ENCODE results near the gene CDH4.

DNA sequence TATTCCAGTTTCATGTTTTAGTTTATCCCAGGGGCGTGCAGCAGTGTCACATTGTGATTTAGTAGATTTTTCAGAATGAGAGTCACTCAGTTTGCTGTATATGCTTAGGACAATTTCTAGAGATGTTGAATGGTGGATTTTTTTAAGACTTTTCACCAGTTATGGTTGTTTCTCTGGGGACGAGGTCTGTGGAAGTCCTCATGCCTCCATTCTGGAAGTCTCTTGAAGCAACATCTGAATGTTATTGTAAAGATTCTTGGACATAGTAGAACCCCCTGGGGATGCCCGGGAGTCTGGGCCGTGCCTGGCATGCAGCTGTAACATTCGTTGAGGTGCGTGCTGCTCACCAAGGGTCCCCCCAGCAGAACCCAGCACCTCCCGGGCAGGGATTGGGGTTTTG, 341.5 kb downstream of the CDH4 start:
- TF ChIP-seq, protein P1, sequence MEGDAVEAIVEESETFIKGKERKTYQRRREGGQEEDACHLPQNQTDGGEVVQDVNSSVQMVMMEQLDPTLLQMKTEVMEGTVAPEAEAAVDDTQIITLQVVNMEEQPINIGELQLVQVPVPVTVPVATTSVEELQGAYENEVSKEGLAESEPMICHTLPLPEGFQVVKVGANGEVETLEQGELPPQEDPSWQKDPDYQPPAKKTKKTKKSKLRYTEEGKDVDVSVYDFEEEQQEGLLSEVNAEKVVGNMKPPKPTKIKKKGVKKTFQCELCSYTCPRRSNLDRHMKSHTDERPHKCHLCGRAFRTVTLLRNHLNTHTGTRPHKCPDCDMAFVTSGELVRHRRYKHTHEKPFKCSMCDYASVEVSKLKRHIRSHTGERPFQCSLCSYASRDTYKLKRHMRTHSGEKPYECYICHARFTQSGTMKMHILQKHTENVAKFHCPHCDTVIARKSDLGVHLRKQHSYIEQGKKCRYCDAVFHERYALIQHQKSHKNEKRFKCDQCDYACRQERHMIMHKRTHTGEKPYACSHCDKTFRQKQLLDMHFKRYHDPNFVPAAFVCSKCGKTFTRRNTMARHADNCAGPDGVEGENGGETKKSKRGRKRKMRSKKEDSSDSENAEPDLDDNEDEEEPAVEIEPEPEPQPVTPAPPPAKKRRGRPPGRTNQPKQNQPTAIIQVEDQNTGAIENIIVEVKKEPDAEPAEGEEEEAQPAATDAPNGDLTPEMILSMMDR (IDR thresholded peaks at IDR 0.05; ENCODE audit: insufficient read depth, low read depth, low read length) = no peak
- TF ChIP-seq EZH2 (IDR thresholded peaks at IDR 0.05; ENCODE audit: insufficient read depth, low read length) = no peak

Measured in astrocyte (in vitro differentiated cells and primary cell).